K562 (cell line): ENCODE results near the gene ATP1A2.

Experiments used
- CTCF ChIP-seq, 3 experiments: IDR thresholded peaks in 2 of 3; conservative IDR thresholded peaks in 1 of 3; 2 replicates each; pipeline ENCODE4 v1.5.1; 2011 to 2012; ENCODE audit warnings: low read length in 3 of 3, mild to moderate bottlenecking in 3 of 3, control low read depth in 2 of 3, improper control_type of control experiment in 1 of 3, inconsistent platforms in 1 of 3, low read depth in 1 of 3, mixed read lengths in 1 of 3, moderate library complexity in 1 of 3; ENCODE audit not compliant: insufficient read depth in 2 of 3
- FOXK2 ChIP-seq, 2 experiments: fragments of 450-650 bp; IDR thresholded peaks in 1 of 2; conservative IDR thresholded peaks in 1 of 2; 2 replicates each; pipeline ENCODE4 v1.6.1; 2016; ENCODE audit warnings: low read depth in 2 of 2, mild to moderate bottlenecking in 1 of 2
- JUN ChIP-seq, 2 experiments: sonication (generic) in 1 of 2; formaldehyde crosslinking in 1 of 2; IDR thresholded peaks; 2 replicates each; pipeline versions ENCODE4 v1.6.1 to v1.8.0; 2012 to 2022; ENCODE audit warnings: borderline replicate concordance in 2 of 2, mild to moderate bottlenecking in 2 of 2, improper control_type of control experiment in 1 of 2, low read depth in 1 of 2, low read length in 1 of 2, missing genetic modification reagents in 1 of 2

- no peak for TF ChIP-seq CTCF (IDR thresholded peaks at IDR 0.05 in 2 of 3, conservative IDR thresholded peaks at IDR 0.05 in 1 of 3; ENCODE audit: insufficient read depth in 2 of 3, low read depth in 1 of 3, low read length in 3 of 3)
- no peak for TF ChIP-seq FOXK2 (conservative IDR thresholded peaks at IDR 0.05 in 1 of 2, IDR thresholded peaks at IDR 0.05 in 1 of 2; ENCODE audit: low read depth in 2 of 2)
- TF ChIP-seq JUN (IDR thresholded peaks at IDR 0.05; ENCODE audit: borderline replicate concordance, low read depth, low read length): no peak
- no peak for TF ChIP-seq JUN (CRISPR knock-in tag; IDR thresholded peaks at IDR 0.05; ENCODE audit: borderline replicate concordance)
Observed at GRCh38 chr1:160087118-160087662, 28.4 kb upstream of the ATP1A2 start.
